GM10266 (cell line): ENCODE data around the gene ZNF469.

Source experiments
- DNase-seq: peaks from one replicate; pipeline ENCODE4 v3.0.0; 2012; ENCODE audit errors: extremely low spot score
- CTCF ChIP-seq: IDR thresholded peaks from 2 replicates; pipeline ENCODE4 v1.5.1; 2012; ENCODE audit warnings: mild to moderate bottlenecking, low read depth; ENCODE audit not compliant: control insufficient read depth, insufficient read depth; ENCODE audit errors: missing control alignments

ZNF469 gene

GRCh38 chr16:88338896-88339295 is 43.9 kb upstream of the ZNF469 start:
- TF ChIP-seq CTCF: no peak
- no peak for DNase-seq

- TF ChIP-seq CTCF: no peak
- no peak for DNase-seq
These were observed 42.6 kb upstream of the ZNF469 start for GRCh38 chr16:88339930-88340754.

- no peak for DNase-seq
- no peak for TF ChIP-seq CTCF
These were observed 42.0 kb upstream of the ZNF469 start for GRCh38 chr16:88340755-88341150.

- no peak for TF ChIP-seq CTCF
These were observed 41.0 kb upstream of the ZNF469 start for GRCh38 chr16:88341551-88342290.

GRCh38 chr16:88342491-88342890 is 40.3 kb upstream of the ZNF469 start:
- no peak for TF ChIP-seq CTCF
- DNase-seq: no peak

More at GRCh38 chr16:88341551-88342290, 41.0 kb upstream of the ZNF469 start:
- DNase-seq: no peak

GRCh38 chr16:88343271-88343791 is 39.4 kb upstream of the ZNF469 start:
- no peak for TF ChIP-seq CTCF
- no peak for DNase-seq

GRCh38 chr16:88344411-88345030 is 38.2 kb upstream of the ZNF469 start:
- TF ChIP-seq CTCF: no peak
- no peak for DNase-seq
